HG02870 (cell line): ENCODE results near the gene RANGAP1.
A peak's percentile ranks its signal among the peaks of the same experiment; 100 is the strongest.

ENCODE experiments used
- ATAC-seq: cut with Tn5 transposase; IDR thresholded peaks from one replicate; pipeline ENCODE4 v1.9.1; 2021; ENCODE audit warnings: mild to moderate bottlenecking, moderate library complexity; ENCODE audit not compliant: unreplicated experiment

The RANGAP1 gene

DNA sequence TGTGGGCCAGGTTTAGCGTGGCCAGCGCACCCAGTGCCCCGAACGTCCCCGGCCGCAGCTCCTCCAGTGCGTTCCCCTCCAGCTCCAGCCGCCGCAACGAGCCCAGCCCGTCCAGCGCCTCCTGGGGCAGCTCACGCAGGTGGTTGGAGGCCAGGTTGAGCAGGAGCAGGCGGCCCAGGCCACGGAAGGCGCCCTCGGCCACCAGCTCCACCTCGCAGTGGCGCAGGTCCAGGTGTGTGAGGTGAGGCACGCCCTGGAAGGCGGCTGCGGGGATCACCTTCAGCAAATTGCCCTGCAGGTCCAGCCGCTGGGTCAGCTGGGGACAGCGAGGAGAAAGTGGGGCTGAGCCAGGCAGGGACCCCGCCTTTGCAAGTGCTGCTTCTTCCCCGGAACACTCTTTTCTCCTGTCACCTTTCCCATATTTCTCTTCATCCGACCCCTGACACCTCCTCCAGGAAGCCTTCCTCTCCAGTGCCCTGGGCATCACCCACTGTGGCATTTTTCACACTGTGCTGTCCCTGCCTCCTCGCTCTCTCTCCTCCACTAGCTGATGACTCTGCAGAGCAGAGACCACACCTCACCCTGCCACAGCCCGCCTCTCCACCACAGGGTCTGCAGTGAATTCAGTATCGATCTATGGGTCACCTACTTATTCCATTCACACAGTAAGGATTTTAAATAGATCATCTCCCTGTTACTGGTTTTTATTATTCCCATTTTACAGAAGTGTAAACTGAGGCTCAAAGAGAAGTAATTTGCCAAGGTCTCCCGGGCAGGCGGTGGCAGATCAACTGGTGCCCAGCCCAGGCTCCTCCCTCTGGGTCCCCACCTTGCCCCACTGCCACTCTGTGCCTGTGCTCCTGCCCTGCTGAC is 47.2 kb downstream of the RANGAP1 start:
- ATAC-seq = no peak

DNA sequence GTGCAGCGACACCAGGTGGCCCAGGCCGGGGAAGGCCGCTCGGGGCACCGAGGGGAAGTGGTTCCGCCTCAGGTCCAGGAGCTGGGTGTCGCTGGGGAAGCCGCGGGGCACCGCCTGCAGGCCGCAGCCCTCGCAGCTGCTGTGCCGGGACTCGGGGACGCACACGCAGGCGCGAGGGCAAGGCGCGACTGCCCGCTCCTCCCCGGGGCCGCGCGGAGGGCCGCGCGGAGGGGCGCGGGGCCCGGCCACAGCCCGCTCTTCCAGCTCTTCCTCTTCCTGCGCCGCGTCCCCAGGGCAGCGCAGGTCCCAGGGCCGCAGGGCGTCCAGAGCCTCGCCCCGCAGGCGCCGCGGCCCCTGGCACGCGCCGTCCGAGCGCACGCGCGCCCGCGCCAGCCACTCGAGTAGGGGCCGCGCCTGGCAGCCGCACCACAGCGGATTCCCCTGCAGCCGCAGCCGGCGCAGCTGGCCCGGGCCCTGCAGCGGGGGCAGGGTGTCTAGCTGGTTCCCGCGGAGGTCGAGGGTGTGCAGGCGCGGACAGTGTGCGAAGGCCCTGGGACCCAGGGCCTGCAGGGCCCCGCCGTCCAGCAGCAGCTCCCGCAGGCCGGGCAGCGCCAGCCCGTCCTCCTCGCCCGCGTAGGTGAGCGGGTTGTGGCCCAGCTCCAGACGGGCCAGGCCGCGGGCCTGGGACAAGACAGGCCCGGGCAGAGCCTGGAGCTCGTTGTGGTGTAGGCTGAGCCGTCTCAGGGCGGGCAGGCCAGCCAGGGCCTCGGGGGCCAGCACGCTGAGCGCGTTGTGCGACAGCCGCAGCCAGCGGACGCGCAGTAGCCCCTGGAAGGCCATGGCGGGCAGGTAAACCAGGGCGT is 48.0 kb downstream of the RANGAP1 start:
- no peak for ATAC-seq

DNA sequence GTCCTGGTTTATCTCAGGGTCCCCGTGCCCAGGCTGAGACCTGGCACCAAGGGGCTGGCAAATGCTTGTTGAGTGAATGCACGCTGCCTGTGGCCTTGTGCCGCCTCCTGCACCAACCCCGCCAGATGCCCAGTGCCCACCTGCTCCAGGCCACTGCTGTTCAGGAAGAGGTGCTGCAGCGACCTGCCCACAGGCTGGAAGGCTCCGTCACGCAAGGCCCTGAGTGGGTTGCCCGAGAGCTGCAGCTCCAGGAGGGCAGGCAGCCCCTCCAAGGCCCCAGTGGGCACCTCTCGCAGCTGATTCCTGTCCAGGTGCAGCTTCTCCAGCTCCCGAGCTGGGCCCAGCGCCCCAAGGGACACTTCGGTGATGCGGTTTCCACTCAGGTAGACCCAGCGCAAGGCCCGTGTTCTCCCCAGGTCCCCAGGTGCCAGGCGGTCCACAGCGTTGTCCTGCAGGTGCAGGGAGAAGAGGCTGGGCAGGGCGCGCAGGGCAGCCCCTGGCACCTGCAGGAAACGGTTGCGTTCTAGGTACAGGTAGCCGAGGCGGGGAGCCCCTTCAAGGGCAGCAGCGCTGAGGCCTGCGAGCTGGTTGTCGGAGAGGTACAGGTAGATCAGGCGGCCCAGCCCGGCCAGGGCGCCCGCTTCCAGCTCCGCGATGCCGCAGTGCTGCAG is 48.8 kb downstream of the RANGAP1 start:
- ATAC-seq = no peak

DNA sequence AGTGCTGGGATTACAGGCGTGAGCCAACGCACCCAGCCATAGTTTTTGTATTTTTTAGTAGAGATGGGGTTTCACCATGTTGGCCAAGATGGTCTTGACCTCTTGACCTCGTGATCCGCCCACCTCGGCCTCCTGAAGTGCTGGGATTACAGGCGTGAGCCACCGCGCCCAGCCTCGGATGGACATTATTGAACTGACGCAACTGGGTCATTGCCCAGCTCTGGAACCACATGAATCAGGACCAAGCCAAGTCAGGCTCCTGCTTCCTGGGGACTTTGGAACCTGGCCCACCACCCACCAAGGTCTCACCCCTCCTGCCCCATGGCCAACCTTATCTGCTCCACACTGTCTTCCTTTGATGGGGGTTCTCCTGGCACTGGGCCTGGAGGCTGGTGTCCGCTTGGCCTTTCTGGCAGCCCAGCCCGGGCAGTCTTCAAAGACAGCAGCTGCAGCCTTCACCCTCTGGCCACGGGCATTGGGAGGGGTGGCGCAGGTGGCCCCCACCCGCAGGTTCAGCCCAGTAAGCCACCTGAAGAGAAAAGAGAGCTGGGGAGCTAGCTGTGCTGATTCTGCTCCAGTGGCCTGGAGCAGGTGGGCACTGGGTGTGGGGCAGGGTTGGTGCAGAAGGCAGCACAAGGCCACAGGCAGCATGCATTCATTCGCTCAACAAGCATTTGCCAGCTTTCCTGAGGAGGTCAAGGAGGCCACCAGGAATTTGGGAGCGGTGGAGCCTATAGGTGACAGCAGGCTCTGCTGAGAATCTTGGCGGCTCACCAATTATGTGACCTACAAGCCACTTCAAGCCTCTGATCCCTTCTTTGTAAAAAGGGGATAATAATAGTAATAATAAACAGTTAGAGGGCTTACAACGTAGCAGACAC is 50.9 kb downstream of the RANGAP1 start:
- ATAC-seq = no peak

DNA sequence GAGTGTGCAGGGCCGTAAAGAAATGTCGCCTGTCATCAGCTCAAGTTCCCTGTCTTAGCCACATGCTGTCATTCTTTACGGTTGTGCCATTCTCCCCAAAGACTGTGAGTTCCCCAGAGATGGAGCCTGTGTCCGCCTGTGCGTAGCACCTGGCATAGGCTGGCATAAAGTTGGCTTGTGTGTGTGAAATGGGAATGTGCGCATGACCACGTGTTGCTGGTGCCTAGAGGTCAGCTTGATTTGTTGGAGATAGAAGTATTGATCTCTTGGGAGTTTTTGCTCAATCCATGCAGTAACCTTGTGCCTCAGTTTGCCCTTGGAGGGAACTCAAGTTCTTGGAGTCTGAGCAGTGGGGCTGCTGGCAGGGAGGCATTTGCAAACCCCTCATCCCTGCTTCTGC is 54.6 kb downstream of the RANGAP1 start:
- no peak for ATAC-seq

DNA sequence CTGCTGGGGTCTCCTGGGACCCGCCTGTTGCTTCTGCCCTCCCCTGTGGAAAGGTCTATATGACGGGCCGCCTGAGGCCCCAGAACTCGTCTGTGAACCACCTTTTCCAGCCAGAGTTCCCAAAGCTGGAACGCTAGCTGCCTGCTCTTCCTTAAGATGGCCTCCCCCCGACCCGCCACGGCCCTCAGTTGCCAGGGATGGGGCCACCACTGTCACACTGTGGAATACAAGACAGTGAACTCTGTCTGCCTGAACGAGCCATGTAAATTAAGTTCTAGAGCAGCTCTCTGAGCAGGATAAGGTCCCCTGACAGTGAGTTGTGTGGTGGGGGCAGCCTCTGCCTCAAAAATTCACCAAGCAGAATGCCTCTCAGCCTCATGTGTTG is 55.6 kb downstream of the RANGAP1 start:
- no peak for ATAC-seq

DNA sequence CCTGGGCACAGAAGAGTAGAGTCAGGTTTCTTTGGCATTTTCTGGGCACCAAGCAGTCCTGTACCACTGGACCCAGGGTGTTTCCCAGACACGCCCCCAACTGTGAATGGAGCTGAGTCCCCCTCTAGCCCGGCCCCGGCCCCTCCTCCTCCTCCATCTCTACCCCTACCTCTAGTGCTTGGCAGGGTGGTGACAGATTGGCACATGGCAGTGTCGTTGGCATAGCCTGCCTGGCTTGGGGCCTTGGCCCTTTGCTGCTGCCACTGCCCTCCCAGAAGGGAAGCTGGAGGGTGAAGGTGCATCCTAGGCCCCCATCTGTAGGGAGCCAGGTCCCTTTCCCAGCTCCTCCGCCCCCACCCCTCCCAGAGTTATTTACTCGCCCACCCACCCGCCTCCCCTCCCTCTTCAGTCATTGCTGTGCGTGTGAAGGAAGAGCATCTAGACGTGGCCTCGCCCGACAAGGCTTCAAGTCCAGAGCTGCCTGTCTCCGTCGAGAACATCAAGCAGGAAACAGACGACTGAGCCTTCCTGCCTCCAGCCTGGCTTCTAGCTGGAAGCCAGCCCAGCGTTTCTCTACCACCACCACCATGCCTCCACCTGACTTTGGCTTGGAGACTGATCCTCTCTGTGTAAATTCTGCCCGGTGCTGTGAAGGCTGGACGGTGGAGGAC is 56.1 kb downstream of the RANGAP1 start:
- ATAC-seq = no peak

DNA sequence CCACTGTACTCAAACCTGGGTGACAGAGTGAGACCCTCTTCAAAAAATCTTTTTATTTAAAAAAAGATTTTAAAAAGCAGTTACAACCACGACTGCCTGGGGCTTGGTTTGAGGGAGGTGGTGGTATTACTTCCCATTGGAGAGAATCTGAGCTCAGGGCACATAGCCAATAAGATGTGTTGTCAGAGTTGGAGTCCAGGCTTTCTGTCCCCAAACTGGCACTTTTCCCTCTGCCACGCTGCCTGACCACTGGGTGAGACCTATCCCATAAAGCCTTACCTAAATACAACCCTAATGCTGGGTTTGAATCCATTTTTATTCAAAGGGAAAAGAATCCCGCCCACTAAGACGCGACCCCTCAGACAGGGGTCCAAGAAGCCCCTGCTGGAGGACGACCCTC is 56.8 kb downstream of the RANGAP1 start:
- no peak for ATAC-seq

DNA sequence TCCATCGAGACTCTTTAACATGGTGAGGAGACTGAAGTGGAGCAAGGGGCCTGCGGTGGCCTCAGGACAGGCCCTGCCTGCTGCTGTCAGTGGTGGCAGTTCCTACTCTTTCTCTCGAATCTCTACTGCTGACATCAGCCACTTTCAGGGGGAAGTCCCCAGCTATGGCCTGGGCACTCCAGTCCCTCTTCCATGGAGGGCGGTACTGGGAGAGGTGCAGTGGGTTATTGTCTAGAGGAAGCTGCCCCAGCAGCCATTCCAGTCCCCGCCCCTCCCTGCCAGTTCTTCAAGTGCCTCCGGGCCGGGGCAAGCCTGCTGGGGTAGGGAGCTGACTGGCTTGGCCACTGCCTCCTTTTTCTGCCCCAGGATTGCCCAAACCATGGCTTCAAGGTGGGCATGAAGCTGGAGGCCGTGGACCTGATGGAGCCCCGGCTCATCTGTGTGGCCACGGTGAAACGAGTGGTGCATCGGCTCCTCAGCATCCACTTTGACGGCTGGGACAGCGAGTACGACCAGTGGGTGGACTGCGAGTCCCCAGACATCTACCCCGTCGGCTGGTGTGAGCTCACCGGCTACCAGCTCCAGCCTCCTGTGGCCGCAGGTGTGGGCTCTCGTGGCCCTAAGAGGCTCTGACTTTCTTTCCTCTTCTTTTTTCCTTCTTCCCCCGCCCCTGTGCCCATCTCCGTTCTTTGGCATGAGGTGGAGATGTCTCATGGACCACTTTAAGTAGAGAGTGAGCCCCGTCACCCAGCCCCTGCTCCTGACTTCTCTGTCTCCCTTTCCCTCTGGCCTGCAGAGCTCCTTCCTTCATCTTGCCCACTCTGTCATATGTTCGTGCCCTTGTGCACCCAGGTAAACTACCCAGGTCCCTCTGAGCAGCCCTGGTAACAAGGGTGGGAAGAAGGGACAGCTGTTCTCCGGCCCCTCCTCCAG is 59.0 kb downstream of the RANGAP1 start:
- ATAC-seq = no peak

DNA sequence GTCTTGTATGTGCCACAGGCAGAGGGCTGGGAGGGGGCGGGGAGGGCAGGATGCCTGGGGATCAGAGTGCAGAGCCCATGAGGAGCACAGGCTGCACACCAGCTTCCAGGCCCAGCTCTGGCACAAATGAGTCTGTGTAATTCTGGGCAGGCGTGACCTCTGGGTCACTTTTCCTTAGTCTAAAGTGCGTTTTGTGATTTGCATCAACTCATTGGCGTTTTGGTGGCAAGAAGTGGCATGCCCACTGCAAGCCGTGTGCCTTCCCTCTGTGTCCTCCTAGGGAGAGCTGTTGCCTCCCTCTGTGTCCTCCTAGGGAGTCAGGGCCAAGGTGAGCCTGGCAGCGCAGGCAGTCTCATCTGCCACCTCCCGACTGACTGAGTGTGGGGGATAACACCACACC is 62.5 kb downstream of the RANGAP1 start:
- no peak for ATAC-seq

DNA sequence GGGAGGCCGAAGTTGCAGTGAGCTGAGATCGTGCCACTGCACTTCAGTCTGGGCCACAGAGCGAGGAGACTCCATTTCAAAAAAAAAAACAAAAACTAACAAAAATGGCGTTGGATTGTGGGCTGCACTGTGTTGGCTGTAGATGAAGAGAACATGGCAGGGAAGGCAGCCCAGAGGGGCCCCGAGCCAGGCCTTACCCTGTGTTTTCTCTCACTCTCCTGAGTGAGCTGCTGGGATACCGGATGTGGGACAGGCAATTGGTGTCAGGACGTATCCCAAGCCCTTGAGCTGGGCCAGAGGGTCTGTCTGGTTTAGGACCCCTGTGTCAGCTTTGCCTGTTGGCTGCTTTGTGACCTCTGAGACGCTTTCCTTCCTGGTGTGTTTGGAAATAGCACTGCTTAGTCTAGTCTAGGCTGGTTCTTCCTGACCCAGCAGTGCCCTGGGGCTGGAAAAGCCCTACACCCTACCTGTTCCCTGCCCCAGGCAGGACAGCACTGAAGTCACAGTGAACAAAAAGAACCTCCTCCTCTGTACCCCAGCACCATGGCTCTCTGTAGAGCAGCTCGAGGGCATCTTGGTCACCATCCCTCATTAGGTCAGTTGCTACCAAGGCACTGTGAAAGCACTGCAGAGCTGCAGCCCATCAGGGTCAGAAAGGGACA is 63.0 kb downstream of the RANGAP1 start:
- no peak for ATAC-seq

DNA sequence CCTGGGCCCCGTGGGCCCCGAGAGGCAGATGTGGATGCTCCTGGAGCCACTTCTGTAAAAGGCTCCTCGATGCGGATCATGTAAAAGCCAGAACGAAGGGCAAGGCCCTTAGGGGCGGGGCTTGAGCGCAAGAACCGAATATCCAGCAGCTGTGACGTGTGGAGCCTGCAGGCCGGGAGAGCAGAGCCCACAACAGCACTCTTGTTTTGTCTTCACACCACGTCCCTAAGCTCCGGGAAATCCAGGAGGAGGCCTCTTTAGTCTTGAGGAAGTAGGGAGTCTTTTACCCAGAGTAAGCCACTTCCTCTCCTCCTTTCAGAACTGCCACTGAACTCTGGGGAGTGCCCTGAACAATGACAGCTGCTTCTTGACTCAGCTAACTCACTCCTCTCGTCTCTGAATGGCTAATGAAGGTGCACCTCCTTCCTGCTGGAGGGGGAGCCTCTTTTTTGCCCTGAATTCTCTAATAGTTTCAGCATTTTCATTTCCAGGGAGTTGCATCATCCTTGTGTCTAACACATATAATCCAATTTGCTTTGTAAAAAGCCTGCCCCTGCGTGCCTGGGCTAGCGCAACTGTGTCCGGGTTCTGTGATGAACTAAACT is 68.3 kb downstream of the RANGAP1 start:
- peak; percentile 65 for ATAC-seq

DNA sequence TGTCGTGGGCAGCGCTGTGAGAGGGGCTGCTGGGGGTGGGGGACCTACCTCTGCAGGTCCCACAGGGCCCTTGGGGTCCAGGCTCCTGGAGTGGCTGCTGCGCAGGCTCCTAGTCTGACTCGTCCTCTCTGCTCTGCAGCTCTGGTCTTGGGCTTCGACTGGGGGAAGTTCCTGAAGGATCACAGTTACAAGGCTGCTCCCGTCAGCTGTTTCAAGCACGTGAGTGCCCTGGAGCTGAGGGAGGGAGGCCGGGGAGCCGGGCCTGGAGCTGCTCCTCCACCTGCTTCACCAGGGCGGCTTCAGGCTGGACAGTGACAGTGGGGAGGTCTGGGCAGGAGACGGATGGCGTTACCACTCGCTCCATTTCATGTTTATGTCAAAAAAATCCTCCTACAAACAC is 69.0 kb downstream of the RANGAP1 start:
- no peak for ATAC-seq

DNA sequence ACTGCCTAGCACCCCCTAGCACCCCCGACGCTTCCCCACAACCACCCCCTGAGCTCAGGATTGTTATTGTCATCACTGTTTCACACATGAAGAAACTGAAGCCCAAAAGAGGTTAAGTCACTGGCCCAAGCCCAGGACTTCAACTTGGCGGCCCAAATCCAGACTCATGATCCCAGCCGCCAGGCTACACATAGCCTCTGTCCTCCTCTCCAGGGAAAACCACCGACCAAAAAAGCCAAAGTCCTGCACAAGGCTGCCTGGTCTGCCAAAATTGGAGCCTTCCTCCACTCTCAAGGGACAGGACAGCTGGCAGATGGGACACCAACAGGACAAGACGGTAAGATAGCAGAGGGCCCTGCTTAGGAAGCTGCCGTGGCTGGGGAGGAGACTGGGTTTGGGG is 70.1 kb downstream of the RANGAP1 start:
- ATAC-seq = no peak

DNA sequence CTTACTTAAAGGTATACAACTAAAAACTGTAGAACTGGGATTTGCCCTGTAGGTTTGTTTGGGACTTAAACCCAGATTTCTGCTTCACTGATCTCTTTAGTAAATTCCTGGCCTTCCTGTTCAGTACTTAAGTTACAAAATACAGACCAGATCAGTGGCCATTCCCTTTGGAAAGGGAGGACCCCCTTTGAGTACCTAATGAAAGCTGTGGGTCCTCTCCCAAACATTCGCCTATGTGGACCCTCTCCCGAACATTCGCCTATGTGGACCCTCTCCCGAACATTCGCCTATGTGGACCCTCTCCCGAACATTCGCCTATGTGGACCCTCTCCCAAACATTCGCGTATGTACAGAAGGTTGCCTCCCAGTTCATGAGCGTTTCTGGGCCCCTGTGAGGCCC is 70.6 kb downstream of the RANGAP1 start:
- no peak for ATAC-seq

DNA sequence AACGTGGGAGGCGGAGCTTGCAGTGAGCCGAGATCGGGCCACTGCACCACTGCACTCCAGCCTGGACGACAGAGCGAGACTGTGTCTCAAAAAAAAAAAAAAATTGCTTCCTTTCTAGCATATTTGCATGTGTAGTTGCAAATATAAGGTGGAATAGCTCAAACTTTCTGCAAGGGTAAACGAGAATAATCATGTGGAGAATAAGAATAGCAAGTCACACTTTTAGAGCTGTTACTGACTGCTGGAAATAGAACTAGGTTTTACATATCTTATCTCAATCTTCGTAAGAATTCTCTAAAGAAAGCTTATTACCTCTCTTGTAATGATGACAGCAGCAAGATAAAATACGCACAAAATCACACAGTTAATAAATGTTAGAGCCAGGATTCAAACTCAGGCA is 79.3 kb downstream of the RANGAP1 start:
- no peak for ATAC-seq

DNA sequence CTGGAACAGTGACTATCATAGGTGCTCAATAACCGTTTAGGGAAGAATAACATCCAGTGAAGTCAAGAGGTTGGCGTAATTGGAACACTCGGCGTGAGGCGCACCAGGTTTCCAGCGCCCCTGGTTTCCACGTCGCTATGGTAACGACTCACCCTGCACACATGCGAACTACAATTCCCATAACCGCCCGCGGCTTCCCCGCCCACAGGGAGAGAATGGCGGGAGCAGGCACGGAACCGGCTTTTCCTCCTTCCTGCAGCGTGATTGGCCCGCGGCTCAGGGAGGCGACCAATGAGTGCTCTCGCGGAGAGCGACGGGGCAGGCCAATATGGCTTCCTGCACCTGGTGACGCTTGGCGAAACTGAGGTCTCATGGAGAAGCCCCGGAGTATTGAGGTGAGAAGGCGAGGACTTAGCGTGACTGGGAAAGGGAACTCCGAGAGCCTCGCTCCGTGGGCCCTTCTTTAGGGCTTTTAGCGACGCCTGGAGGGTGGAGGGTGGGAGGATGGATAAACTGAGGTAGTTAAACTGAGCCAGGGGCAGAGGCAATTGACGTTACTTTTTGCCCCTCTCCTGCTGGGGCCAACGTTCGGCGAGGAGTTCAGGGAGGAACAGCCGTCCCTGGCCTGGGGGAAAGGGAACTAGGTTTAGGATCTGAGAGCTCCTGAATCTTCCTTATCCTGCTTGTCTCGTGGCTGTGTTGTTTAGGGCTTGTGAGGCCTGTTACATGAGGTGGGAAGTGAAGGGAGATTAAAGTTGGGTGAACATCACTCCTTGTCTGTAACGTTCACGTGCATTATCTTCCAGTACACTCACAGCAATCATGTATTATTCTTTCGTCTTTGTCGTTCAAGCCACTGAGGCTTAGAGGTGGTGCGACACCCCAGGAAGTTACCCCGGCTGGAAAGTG is 80.7 kb downstream of the RANGAP1 start, which contains the start of gene L3MBTL2:
TSS of gene L3MBTL2 (plus strand) at position 321 of the 909 bp plus-strand sequence. CDS start at position 372, 51 bp downstream.
- peak; percentile 96 for ATAC-seq
